ENCODE data around the gene ZSCAN1.

ZSCAN1 gene

DNA sequence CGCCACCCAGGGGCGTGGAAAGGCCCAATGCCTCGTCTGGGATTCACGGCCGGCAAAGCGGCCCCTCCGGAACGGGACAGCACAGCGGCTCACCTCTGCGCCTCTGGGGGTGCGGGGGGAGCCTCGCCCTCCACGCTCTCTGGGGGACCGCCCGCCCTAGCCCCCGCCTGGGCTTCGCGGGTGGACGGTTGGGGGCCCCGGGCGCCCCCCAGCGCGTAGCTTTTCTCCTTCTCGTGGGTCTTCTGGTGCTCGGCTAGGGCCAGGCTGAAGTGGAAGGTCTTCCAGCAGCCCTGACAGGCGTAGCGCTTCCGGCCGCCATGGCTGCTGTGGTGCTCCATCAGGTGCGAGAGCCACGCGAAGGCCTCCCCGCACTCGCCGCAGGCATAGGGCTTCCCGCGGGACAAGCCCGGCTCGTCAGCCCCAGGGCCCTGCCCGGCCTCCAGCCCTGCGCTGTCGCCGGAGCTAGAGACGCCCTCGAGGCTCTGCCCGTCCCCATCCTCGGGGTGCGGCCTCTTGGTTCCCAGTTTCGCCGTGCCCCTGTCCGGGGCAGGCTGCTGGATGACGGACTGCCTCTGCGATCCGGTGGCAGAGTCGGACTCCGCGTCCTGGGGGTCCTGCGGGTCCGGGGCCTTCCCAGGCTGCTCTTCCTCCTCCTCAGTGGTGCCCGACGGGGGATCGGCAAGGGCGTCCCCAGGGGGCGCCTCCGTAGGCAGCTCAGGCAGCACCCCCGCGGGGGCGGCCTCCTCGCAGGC lies 50.9 kb downstream of the ZSCAN1 start:
- no peak for DNase-seq

DNA sequence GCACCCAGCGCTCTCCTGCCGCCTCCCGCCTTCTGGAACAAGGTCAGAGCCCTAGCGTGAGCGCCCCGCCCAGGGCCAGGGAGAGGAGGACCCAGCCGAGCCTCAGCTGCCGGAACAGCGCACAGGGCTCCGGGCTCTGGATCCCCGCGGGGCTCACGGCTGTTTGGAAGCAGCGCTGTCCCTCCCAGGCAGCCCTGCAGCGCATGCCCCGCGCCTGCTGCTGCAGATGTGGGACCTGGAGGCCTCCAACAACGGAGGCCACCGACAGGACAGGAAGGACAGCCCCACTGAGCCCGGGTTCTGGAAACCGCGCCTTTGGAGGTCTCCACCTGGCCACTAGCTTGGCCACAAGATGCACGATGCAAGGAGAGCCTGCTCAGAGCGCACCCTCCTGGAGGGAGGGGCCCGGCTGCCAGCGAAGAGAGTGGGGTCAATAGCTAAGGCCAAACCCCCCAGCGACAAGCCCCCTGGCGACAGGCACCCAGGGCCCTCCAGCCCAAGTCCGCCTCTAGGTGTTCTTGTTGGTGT lies 51.6 kb downstream of the ZSCAN1 start:
- DNase-seq: no peak

DNA sequence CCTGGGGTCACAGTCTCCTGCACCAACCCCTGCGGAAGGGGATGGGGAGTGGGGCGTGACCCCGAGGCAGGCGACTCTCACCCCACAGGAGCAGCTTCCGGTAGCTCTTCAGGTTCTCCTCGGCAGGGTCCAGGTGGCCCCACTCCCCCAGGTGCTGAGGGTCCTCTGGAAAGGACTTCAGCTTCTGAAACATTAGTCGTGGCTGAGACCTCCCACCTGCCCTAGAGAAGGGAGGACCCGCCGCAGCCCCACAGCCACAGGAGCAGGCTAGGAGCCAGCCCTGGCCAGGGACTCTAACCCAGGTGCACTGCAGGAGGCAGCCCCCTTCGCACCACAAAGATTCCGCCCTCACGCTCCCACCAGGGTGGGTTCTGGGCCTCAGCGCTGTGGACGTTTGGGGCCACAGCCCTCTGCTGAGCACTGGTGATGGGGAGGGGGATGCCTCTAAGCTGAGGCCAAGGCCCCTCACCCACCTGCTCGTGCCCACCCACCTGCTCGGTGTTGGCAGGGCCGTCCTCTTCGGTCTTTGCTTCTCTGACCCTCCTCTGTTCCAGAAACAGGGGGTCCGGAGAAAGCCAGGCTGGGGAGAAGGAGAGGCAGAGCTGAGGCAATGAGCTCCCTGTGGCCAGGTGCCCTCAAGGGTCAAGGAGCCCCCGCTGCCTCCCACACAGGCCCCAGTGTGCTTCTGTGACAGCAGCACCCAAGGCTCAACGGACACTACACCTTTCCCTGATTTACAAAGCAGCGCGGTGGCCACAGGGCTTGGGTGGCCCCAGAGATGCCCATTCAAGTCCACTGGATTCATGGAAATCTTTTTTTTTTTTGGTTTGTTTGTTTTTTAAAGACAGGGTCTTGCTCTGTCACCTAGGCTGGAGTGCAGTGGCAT lies 53.2 kb downstream of the ZSCAN1 start:
- no peak for DNase-seq

GRCh38 chr19:58088521-58089052 lies 54.8 kb downstream of the ZSCAN1 start:
- no peak for DNase-seq

- DNase-seq: no peak
Observed at GRCh38 chr19:58089846-58090245, 56.0 kb downstream of the ZSCAN1 start.

DNA sequence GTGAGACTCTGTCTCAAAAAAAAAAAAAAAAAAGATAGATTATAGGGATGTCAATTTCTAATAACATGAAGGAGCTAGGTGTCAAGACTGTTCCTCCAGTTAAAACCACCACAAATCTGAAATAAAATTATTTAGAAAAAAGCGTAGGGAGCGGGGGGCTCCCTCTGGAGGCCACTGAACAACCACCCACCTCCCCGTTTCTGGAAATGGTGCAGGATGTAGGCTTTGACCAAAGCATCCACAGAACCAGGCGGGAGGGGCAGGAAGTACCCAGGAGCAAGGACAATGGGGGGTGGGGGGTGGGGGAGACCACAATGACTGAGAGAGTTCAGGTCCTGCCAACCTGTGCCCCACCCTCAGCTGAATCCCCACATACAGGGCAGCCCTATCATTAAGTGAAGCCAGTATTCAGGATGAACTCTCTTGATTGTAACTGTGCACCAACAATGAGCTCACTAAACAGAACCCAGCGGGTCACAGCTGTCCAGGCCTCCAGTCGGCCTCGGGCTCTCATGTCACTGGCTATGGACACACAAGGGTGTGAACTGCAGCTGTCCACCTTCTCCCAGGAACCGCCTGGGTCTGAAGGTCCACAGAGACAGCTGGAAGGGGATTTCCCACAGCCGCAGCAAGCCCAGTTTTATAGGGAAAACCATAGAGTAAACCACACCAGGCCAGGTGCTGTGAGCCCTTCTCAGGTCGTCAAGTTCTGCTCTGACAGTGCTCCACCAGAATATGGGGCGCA lies 57.6 kb downstream of the ZSCAN1 start:
- no peak for DNase-seq

GRCh38 chr19:58093071-58093470 lies 59.2 kb downstream of the ZSCAN1 start:
- no peak for DNase-seq

DNA sequence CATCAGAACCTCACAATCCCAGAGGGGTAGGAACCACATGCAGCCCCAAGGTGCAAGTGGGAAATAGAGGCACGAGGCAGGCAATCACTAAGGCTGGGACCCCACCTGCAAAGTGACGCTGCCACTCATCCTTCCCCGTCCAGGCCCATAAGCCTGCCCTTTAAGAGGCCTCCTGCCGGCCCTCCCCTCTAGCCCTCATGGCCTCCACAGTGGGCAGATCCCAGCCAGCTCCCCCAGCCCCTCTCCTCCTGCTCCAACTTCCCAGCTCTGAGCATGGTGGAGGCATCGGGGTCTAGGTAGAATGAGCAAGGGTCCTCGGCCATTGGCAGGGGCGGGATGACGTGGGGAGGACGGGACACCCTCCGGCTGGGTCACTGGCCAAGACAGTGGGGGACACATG lies 61.5 kb downstream of the ZSCAN1 start:
- DNase-seq: no peak

DNA sequence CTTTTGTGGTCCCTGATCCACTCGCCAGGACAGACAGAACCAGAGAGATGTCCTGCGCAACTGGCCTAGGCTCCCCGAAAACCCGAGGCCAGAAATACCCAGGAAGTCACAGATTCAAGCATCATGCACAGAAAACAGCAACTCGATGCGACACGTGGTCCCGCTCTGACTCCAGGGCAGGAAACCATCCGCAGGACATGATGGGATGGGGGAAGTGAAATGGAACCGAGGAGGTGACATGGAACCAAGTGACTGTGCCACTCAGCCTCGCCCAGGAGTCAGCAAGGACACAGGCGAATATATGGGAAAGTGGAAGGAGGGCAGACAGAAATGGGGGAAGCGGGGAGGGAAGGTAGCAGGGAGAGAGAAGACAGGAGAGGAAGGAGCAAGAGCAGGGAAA lies 63.1 kb downstream of the ZSCAN1 start:
- no peak for DNase-seq

DNA sequence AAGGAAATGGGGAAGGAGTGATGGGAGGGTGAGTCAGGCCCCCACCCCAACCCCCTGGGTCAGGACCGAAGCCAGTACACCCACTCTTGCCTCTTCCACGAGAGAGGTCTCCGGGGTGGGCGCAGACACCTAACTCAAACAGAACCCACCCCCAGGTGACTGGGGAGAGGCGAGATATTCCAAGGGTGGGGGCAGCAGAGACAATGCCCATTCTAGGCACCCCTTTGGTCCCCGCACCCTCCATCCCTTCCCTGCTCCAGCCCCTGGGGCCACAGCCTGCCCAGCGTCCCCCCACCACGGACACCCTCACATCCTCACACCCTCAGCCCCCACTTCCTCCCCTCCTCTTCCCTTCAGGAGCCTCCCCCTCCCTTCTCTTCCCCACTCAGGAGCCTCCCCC lies 63.5 kb downstream of the ZSCAN1 start:
- DNase-seq: no peak

GRCh38 chr19:58097781-58098681 lies 64.2 kb downstream of the ZSCAN1 start, which contains the start of gene ZSCAN18:
Gene ZSCAN18, minus strand, starts transcription at chr19:58098231. Its CDS starts 7,964 bp downstream, at chr19:58090267.
- DNase-seq: peak; percentile 75

GRCh38 chr19:58098682-58098998 lies 64.8 kb downstream of the ZSCAN1 start:
- no peak for DNase-seq
